Measurements from ENCODE around the gene LYVE1. TPM values are rescaled to one million over a fixed set of nuclear protein-coding genes. Genes with fewer than 3 reads are reported as not detected.
A peak's percentile ranks its signal among the peaks of the same experiment; 100 is the strongest.

LYVE1 gene
- total and polyA plus RNA-seq, 2 donors from 2014 or later = 10.0 to 101 TPM

- FAIRE-seq (no peak), DNase-seq (no peak)
- H3K36me3 ChIP-seq (ENCODE audit: control insufficient read depth in 2 of 3, insufficient read depth in 3 of 3, low read length in 3 of 3) = peaks cover 0 to 4% (median 0%) of the 10 kb centered on the region in 3 donors
- no peaks in the 10 kb centered on the region for H3K9me3 ChIP-seq (ENCODE audit: control insufficient read depth in 2 of 3, insufficient read depth in 1 of 3, low read length in 3 of 3)
- no peaks in the 10 kb centered on the region for H3K4me1 ChIP-seq (ENCODE audit: control insufficient read depth in 2 of 3, insufficient read depth in 2 of 3, low read depth in 1 of 3, low read length in 3 of 3)
- TF ChIP-seq CTCF (IDR thresholded peaks at IDR 0.05; ENCODE audit: borderline replicate concordance, extremely low read depth, insufficient read depth) = no peak
- no peaks in the 10 kb centered on the region for H3K27me3 ChIP-seq (ENCODE audit: control insufficient read depth, insufficient read depth, low read length)
- no peak overlapping the region for H3K4me3 ChIP-seq (ENCODE audit: low read length in 3 of 3)
- no peak overlapping the region for H3K9ac ChIP-seq (ENCODE audit: low read length in 3 of 3)
- intact Hi-C loops (cut with DNase I) = no loop called here
- no peak overlapping the region for H3K27ac ChIP-seq (ENCODE audit: low read depth in 2 of 2, low read length in 2 of 2)
Observed at GRCh38 chr11:10587388-10587787, 18.9 kb upstream of the LYVE1 start.

- intact Hi-C loops (cut with DNase I) = no loop called here
- Histone ChIP-seq H3K9me3 (ENCODE audit: control insufficient read depth in 2 of 3, insufficient read depth in 1 of 3, low read length in 3 of 3) (no peaks in the 10 kb centered on the region), H3K27ac (ENCODE audit: low read depth in 2 of 2, low read length in 2 of 2) (no peak overlapping the region), H3K27me3 (ENCODE audit: control insufficient read depth, insufficient read depth, low read length) (no peaks in the 10 kb centered on the region), H3K4me3 (ENCODE audit: low read length in 3 of 3) (no peak overlapping the region), H3K36me3 (ENCODE audit: control insufficient read depth in 2 of 3, insufficient read depth in 3 of 3, low read length in 3 of 3) (peaks cover 0 to 6% (median 0%) of the 10 kb centered on the region in 3 donors), H3K9ac (ENCODE audit: low read length in 3 of 3) (no peak overlapping the region), H3K4me1 (ENCODE audit: control insufficient read depth in 2 of 3, insufficient read depth in 2 of 3, low read depth in 1 of 3, low read length in 3 of 3) (no peaks in the 10 kb centered on the region)
- TF ChIP-seq CTCF (IDR thresholded peaks at IDR 0.05; ENCODE audit: borderline replicate concordance, extremely low read depth, insufficient read depth) = no peak
- DNase-seq (peak in 3 of 5 donors; percentile 46 to 90 (median 56)), FAIRE-seq (no peak)
Observed at GRCh38 chr11:10584071-10584501, 15.6 kb upstream of the LYVE1 start.

- H3K9me3 ChIP-seq (ENCODE audit: control insufficient read depth in 2 of 3, insufficient read depth in 1 of 3, low read length in 3 of 3) = no peaks in the 10 kb centered on the region
- DNase-seq (peak in 1 of 5 donors; percentile 26), FAIRE-seq (no peak)
- H3K27me3 ChIP-seq (ENCODE audit: control insufficient read depth, insufficient read depth, low read length) = no peaks in the 10 kb centered on the region
- H3K27ac ChIP-seq (ENCODE audit: low read depth in 2 of 2, low read length in 2 of 2) = no peak overlapping the region
- TF ChIP-seq CTCF (IDR thresholded peaks at IDR 0.05; ENCODE audit: borderline replicate concordance, extremely low read depth, insufficient read depth) = no peak
- intact Hi-C loops (cut with DNase I) = no loop called here
- H3K4me1 ChIP-seq (ENCODE audit: control insufficient read depth in 2 of 3, insufficient read depth in 2 of 3, low read depth in 1 of 3, low read length in 3 of 3) = no peaks in the 10 kb centered on the region
- H3K36me3 ChIP-seq (ENCODE audit: control insufficient read depth in 2 of 3, insufficient read depth in 3 of 3, low read length in 3 of 3) = peaks cover 0 to 6% (median 3%) of the 10 kb centered on the region in 3 donors
- no peak overlapping the region for H3K4me3 ChIP-seq (ENCODE audit: low read length in 3 of 3)
- no peak overlapping the region for H3K9ac ChIP-seq (ENCODE audit: low read length in 3 of 3)
Observed at GRCh38 chr11:10581481-10582019, 13.1 kb upstream of the LYVE1 start.

- H3K27me3 ChIP-seq (ENCODE audit: control insufficient read depth, insufficient read depth, low read length) = no peaks in the 10 kb centered on the region
- no peaks in the 10 kb centered on the region for H3K9me3 ChIP-seq (ENCODE audit: control insufficient read depth in 2 of 3, insufficient read depth in 1 of 3, low read length in 3 of 3)
- peaks cover 0 to 6% (median 6%) of the 10 kb centered on the region in 3 donors for H3K36me3 ChIP-seq (ENCODE audit: control insufficient read depth in 2 of 3, insufficient read depth in 3 of 3, low read length in 3 of 3)
- H3K9ac ChIP-seq (ENCODE audit: low read length in 3 of 3) = no peak overlapping the region
- DNase-seq (peak in 1 of 5 donors; percentile 41), FAIRE-seq (no peak)
- H3K27ac ChIP-seq (ENCODE audit: low read depth in 2 of 2, low read length in 2 of 2) = peak overlapping the region; percentile 26 to 32
- no peaks in the 10 kb centered on the region for H3K4me1 ChIP-seq (ENCODE audit: control insufficient read depth in 2 of 3, insufficient read depth in 2 of 3, low read depth in 1 of 3, low read length in 3 of 3)
- TF ChIP-seq CTCF (IDR thresholded peaks at IDR 0.05; ENCODE audit: borderline replicate concordance, extremely low read depth, insufficient read depth) = no peak
- intact Hi-C loops (cut with DNase I) = no loop called here
- H3K4me3 ChIP-seq (ENCODE audit: low read length in 3 of 3) = no peak overlapping the region
Observed at GRCh38 chr11:10580623-10581022, 12.2 kb upstream of the LYVE1 start.
